Measurements from ENCODE around the gene ALS2CL.

DNA sequence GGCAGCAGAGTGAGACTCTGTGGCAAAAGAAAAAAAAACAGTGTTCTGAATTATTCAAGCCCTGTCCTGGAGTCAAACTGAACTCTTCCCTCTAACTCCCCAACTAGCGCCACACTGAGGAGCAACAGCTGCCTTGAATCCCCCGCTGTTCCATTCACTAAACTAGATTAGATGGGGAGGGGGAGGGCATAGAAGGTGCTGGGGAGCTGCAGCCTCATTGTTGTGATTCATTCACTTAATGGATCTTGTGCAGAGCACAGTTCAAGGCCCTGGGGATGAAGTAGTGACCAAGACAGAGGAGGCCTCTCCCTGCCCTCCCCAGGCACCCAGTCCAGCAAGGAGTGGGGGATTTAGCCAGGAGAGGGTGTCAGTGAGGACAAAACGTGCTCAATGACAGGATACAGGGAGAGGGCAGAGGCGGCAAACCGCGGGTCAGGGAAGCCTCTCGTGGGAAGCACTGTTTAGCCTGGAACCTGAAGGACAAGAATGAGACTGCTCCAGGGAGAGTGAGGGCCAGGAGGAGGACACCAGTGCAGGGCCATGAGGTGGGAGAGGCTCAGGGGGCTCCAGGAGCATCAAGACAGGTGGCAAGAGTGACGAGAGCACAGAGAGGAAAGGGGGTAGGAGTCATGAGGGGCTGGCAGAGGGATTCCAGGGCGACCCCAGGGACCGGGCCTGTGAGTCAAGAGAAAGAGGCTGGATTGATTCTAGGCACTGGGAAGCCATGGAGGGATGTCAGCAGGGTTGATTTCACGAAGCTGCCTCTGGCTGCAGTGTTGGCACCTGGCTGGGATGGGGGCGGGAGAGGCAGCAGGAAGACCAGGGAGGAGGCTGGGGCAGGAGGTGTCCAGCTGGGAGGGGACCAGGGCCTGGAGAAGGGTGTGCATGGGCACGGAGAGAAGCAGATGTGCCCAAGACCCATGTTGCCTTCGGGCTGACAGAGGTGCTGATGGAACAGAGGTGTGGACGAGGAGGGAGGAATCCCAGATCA, 31.4 kb downstream of the ALS2CL start:
- TF ChIP-seq, protein P1, sequence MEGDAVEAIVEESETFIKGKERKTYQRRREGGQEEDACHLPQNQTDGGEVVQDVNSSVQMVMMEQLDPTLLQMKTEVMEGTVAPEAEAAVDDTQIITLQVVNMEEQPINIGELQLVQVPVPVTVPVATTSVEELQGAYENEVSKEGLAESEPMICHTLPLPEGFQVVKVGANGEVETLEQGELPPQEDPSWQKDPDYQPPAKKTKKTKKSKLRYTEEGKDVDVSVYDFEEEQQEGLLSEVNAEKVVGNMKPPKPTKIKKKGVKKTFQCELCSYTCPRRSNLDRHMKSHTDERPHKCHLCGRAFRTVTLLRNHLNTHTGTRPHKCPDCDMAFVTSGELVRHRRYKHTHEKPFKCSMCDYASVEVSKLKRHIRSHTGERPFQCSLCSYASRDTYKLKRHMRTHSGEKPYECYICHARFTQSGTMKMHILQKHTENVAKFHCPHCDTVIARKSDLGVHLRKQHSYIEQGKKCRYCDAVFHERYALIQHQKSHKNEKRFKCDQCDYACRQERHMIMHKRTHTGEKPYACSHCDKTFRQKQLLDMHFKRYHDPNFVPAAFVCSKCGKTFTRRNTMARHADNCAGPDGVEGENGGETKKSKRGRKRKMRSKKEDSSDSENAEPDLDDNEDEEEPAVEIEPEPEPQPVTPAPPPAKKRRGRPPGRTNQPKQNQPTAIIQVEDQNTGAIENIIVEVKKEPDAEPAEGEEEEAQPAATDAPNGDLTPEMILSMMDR (IDR thresholded peaks at IDR 0.05; ENCODE audit: poor library complexity) = no peak
- TF ChIP-seq EZH2 (IDR thresholded peaks at IDR 0.05; ENCODE audit: borderline replicate concordance) (no peak), EZH2phosphoT487 (IDR thresholded peaks at IDR 0.05; ENCODE audit: low read depth, severe bottlenecking, unreplicated experiment) (no peak)

All from hepatocyte (in vitro differentiated cells).